Keratinocyte (primary cell): ENCODE data around the gene SEC22A. TPM values are rescaled to one million over a fixed set of nuclear protein-coding genes. Genes with fewer than 3 reads are reported as not detected.

ENCODE experiments used
- DNase-seq: peaks from one replicate; pipeline ENCODE4 v3.0.0-alpha.2; 2011; ENCODE audit warnings: low read depth, missing footprints, low spot score
- FAIRE-seq: peaks from 2 replicates; lab custom pipeline; 2011; peaks lifted over from hg19 to GRCh38; lab: Jason Lieb, UNC
- H2AFZ ChIP-seq: 2 replicates; pipeline ENCODE4 v1.6.0; 2012; ENCODE audit warnings: low read length, control low read depth, inconsistent platforms; ENCODE audit not compliant: control insufficient read depth
- H3K27ac ChIP-seq: 2 replicates; pipeline ENCODE4 v1.5.1; 2011; ENCODE audit warnings: low read length; ENCODE audit not compliant: control insufficient read depth, insufficient read depth
- H3K27me3 ChIP-seq: 3 replicates; pipeline ENCODE4 v1.6.0; 2011; ENCODE audit warnings: low read length; ENCODE audit not compliant: control insufficient read depth, insufficient read depth; ENCODE audit errors: extremely low read depth
- H3K36me3 ChIP-seq, 2 experiments: 2 replicates in 1 of 2; 3 replicates in 1 of 2; pipeline ENCODE4 v1.5.1; 2011; ENCODE audit warnings: low read length in 2 of 2, mild to moderate bottlenecking in 1 of 2; ENCODE audit not compliant: control insufficient read depth in 2 of 2, insufficient read depth in 2 of 2; ENCODE audit errors: extremely low read depth in 1 of 2
- H3K4me1 ChIP-seq: 3 replicates; pipeline ENCODE4 v1.5.1; 2011; ENCODE audit warnings: low read length; ENCODE audit not compliant: control insufficient read depth, insufficient read depth; ENCODE audit errors: extremely low read depth
- H3K4me2 ChIP-seq: 3 replicates; pipeline ENCODE4 v1.6.0; 2011; ENCODE audit warnings: low read depth, low read length; ENCODE audit not compliant: control insufficient read depth, insufficient read depth; ENCODE audit errors: extremely low read depth
- H3K4me3 ChIP-seq, 3 experiments: fragments of 200-600 bp in 1 of 3; sonication (generic) in 1 of 3; 2 replicates in 2 of 3; 3 replicates in 1 of 3; pipeline ENCODE4 v1.5.1; 2011 to 2016; ENCODE audit warnings: low read length in 3 of 3, mild to moderate bottlenecking in 3 of 3, control low read depth in 2 of 3, inconsistent platforms in 1 of 3, low read depth in 1 of 3, mixed read lengths in 1 of 3, mixed run types in 1 of 3, moderate library complexity in 1 of 3; ENCODE audit not compliant: control insufficient read depth in 2 of 3, insufficient read depth in 2 of 3; ENCODE audit errors: extremely low read depth in 1 of 3
- H3K79me2 ChIP-seq: 2 replicates; pipeline ENCODE4 v1.6.0; 2012; ENCODE audit warnings: low read length; ENCODE audit not compliant: control insufficient read depth, insufficient read depth
- H3K9ac ChIP-seq: 3 replicates; pipeline ENCODE4 v1.6.0; 2011; ENCODE audit warnings: low read length; ENCODE audit not compliant: control insufficient read depth, insufficient read depth; ENCODE audit errors: extremely low read depth
- H3K9me1 ChIP-seq: 3 replicates; pipeline ENCODE4 v1.6.0; 2011; ENCODE audit warnings: low read length; ENCODE audit not compliant: control insufficient read depth, insufficient read depth; ENCODE audit errors: extremely low read depth
- H3K9me3 ChIP-seq: 2 replicates; pipeline ENCODE4 v1.5.1; 2012; ENCODE audit warnings: low read depth, low read length; ENCODE audit not compliant: control insufficient read depth
- H4K20me1 ChIP-seq: 3 replicates; pipeline ENCODE4 v1.6.0; 2011; ENCODE audit warnings: low read length; ENCODE audit not compliant: control insufficient read depth, insufficient read depth; ENCODE audit errors: extremely low read depth
- EZH2 ChIP-seq: IDR thresholded peaks from one replicate; pipeline ENCODE4 v1.6.1; 2012; ENCODE audit warnings: inconsistent platforms, mild to moderate bottlenecking, low read length, moderate library complexity
- dilution Hi-C: fragments of 300-500 bp; cut with MboI; formaldehyde crosslinking; loops from one replicate; pipeline ENCODE4 v1.7.0; 2020; ENCODE audit warnings: low sequenced_read_pairs; ENCODE audit not compliant: extremely low pct_ligation_motif_present
- polyA plus RNA-seq, 5 experiments: library from polyadenylated mRNA; depleted of rRNA in 3 of 5; stranded (reverse) in 3 of 5; stranded (forward) in 1 of 5; unstranded in 1 of 5; fragments of >200 nt; gene quantifications; 1 replicate in 1 of 5; 2 replicates in 3 of 5; 3 replicates in 1 of 5; pipeline versions ENCODE4 v1.2.1 to v1.2.3, GENCODE V29; 2011 to 2012; ENCODE audit warnings: missing spikeins in 2 of 5, low read depth in 1 of 5, low replicate concordance in 1 of 5
- TF ChIP-seq, protein P1 (sequence below), 3 experiments: IDR thresholded peaks in 1 of 3; conservative IDR thresholded peaks in 1 of 3; optimal IDR thresholded peaks in 1 of 3; 2 replicates in 2 of 3; 3 replicates in 1 of 3; pipeline versions ENCODE3 to v1.5.1; 2011; ENCODE audit warnings: low read length in 3 of 3, mild to moderate bottlenecking in 3 of 3, moderate library complexity in 2 of 3, control low read depth in 1 of 3, inconsistent platforms in 1 of 3; ENCODE audit not compliant: insufficient read depth in 2 of 3; ENCODE audit errors: extremely low read depth in 1 of 3

Gene SEC22A
- polyA plus RNA-seq, 1 donor (not counting 4 experiments of a cell fraction or from before 2014, with no cell fraction given), result 32.9 TPM

DNA sequence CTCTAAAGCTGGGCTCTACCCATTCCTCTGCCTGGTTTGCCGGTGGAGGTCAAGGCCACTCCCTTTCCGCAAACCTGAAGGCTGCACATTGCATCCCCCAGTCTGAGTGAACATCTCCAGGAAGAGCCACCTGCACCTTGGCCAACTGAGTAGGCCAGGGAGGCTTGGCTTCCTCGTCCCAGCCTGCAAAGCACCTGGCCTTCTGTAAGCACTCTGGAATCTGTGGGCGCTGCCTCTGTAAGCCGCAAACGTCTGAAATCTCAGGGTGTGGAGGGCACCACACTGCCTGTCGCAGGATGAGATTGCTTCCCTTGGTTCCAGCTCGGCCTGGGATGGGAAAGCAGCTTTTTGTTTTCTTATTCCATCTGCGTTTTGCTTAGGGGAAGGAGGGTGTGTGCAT is 81.3 kb downstream of the SEC22A start:
- Histone ChIP-seq H3K4me1 (no peaks in the 10 kb centered on the region), H3K27ac (no peak overlapping the region), H3K9ac (no peak overlapping the region), H3K27me3 (no peaks in the 10 kb centered on the region), H3K4me3 (no peak overlapping the region), H2AFZ (no peak overlapping the region), H3K9me3 (no peaks in the 10 kb centered on the region), H3K4me2 (no peak overlapping the region), H3K79me2 (no peaks in the 10 kb centered on the region), H3K9me1 (no peaks in the 10 kb centered on the region), H4K20me1 (no peaks in the 10 kb centered on the region), H3K36me3 (no peaks in the 10 kb centered on the region)
- dilution Hi-C loops, result no loop called here
- FAIRE-seq, result no peak
- no peak for DNase-seq
- TF ChIP-seq EZH2, result no peak
- TF ChIP-seq, protein P1, sequence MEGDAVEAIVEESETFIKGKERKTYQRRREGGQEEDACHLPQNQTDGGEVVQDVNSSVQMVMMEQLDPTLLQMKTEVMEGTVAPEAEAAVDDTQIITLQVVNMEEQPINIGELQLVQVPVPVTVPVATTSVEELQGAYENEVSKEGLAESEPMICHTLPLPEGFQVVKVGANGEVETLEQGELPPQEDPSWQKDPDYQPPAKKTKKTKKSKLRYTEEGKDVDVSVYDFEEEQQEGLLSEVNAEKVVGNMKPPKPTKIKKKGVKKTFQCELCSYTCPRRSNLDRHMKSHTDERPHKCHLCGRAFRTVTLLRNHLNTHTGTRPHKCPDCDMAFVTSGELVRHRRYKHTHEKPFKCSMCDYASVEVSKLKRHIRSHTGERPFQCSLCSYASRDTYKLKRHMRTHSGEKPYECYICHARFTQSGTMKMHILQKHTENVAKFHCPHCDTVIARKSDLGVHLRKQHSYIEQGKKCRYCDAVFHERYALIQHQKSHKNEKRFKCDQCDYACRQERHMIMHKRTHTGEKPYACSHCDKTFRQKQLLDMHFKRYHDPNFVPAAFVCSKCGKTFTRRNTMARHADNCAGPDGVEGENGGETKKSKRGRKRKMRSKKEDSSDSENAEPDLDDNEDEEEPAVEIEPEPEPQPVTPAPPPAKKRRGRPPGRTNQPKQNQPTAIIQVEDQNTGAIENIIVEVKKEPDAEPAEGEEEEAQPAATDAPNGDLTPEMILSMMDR (optimal IDR thresholded peaks at IDR 0.05 in 1 of 3, IDR thresholded peaks at IDR 0.05 in 1 of 3, conservative IDR thresholded peaks at IDR 0.05 in 1 of 3; ENCODE audit: extremely low read depth in 1 of 3, insufficient read depth in 2 of 3, low read length in 3 of 3), result no peak

DNA sequence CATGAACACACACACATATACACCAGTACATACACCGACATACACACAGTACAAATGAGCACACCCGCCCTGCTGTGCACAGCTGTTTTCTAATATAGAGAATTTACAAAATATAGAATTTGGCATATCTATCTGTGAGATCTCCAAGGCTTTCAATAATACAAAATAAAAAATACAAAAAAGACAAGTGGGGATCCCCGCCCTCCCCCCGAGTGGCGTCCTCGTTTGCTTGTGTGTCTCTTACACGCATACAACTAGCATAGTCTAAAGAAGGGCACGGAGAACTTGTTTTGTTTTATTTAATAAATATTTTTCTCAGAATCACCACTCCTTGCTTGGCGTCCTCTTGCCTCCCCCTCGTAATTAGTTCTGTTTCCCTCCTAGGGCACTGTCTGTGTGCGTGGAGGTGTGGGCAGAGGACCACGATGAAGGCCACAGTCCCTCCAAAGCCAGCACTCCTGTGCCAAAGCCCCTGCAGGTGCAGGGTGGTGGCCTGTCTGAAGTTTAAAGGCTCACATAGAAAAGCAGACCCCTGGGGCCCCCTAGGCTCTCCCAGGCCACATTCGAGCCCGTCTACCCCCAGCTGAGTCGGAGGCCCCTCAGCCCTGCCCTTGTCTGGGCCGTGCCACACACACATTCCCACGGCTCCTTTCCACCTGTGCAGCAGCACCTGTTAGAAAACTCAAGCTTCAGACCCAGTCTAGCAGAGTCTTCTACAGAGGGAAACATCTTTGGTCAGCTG is 82.1 kb downstream of the SEC22A start:
- no peak overlapping the region for H3K27ac ChIP-seq
- no peaks in the 10 kb centered on the region for H3K36me3 ChIP-seq
- H3K4me2 ChIP-seq, result no peak overlapping the region
- no peak overlapping the region for H2AFZ ChIP-seq
- H3K4me1 ChIP-seq, result no peaks in the 10 kb centered on the region
- no peaks in the 10 kb centered on the region for H3K27me3 ChIP-seq
- H3K9me1 ChIP-seq, result no peaks in the 10 kb centered on the region
- no peaks in the 10 kb centered on the region for H3K9me3 ChIP-seq
- no peak for TF ChIP-seq EZH2
- TF ChIP-seq, protein P1 (optimal IDR thresholded peaks at IDR 0.05 in 1 of 3, IDR thresholded peaks at IDR 0.05 in 1 of 3, conservative IDR thresholded peaks at IDR 0.05 in 1 of 3; ENCODE audit: extremely low read depth in 1 of 3, insufficient read depth in 2 of 3, low read length in 3 of 3), result no peak
- H3K9ac ChIP-seq, result no peak overlapping the region
- no peaks in the 10 kb centered on the region for H3K79me2 ChIP-seq
- dilution Hi-C loops, result no loop called here
- FAIRE-seq (no peak), DNase-seq (no peak)
- no peak overlapping the region for H3K4me3 ChIP-seq
- no peaks in the 10 kb centered on the region for H4K20me1 ChIP-seq
